Measurements from ENCODE around the gene AACS.

GRCh38 chr12:125137766-125138344 lies 72.6 kb downstream of the AACS start:
- TF ChIP-seq CTCF (conservative IDR thresholded peaks at IDR 0.05; ENCODE audit: low read length) (no peak), EZH2phosphoT487 (IDR thresholded peaks at IDR 0.05; ENCODE audit: borderline replicate concordance, low read depth, low read length) (no peak)
